SK-N-MC (cell line): ENCODE results near the gene EPHB3.
A peak's percentile ranks its signal among the peaks of the same experiment; 100 is the strongest.
"Not testable (repeated sequence)": the region's sequence is repeated elsewhere in the genome, so short reads cannot be mapped to it uniquely, and the experiment has no call there.

ENCODE experiments used
- DNase-seq: peaks from one replicate; pipeline ENCODE4 v3.0.0-alpha.2; 2011; ENCODE audit warnings: low read depth, low spot score
- H3K27ac ChIP-seq: fragments of 200-600 bp; sonication (generic); 2 replicates; pipeline ENCODE4 v1.5.1; 2016; ENCODE audit warnings: mixed run types
- H3K36me3 ChIP-seq: fragments of 200-600 bp; sonication (generic); 2 replicates; pipeline ENCODE4 v1.6.1; 2017; ENCODE audit warnings: antibody characterized with exemption, low read length, mixed read lengths; ENCODE audit not compliant: insufficient read depth
- H3K4me3 ChIP-seq: fragments of 200-600 bp; sonication (generic); 2 replicates; pipeline ENCODE4 v1.5.1; 2016
- H3K9ac ChIP-seq: fragments of 200-600 bp; sonication (generic); 2 replicates; pipeline ENCODE4 v1.8.0; 2017; ENCODE audit warnings: mixed run types, mixed read lengths; ENCODE audit not compliant: insufficient read length
- H3K9me3 ChIP-seq: fragments of 200-600 bp; sonication (generic); 2 replicates; pipeline ENCODE4 v1.6.1; 2017; ENCODE audit warnings: low read depth, mild to moderate bottlenecking, antibody characterized with exemption, low read length, moderate library complexity, mixed read lengths
- EZH2 ChIP-seq: fragments of 200-600 bp; sonication (generic); IDR thresholded peaks from one replicate; pipeline ENCODE4 v1.6.1; 2017; ENCODE audit warnings: antibody characterized with exemption
- FOXP2 ChIP-seq: optimal IDR thresholded peaks from 2 replicates; pipeline ENCODE3; 2011; ENCODE audit warnings: mild to moderate bottlenecking, moderate library complexity; ENCODE audit not compliant: insufficient read depth; ENCODE audit errors: extremely low read length, control extremely low read depth
- POLR2AphosphoS5 ChIP-seq: IDR thresholded peaks from 2 replicates; pipeline ENCODE4 v1.6.1; 2012; ENCODE audit warnings: mild to moderate bottlenecking, low read depth, low read length, borderline replicate concordance

EPHB3 gene

GRCh38 chr3:184604039-184604601, 42.5 kb downstream of the EPHB3 start:
- no peak for DNase-seq
- Histone ChIP-seq H3K9me3 (no peaks in the 10 kb centered on the region), H3K4me3 (no peak overlapping the region), H3K36me3 (no peaks in the 10 kb centered on the region), H3K9ac (no peak overlapping the region), H3K27ac (no peak overlapping the region)
- TF ChIP-seq POLR2AphosphoS5 (no peak), FOXP2 (no peak), EZH2 (no peak)

GRCh38 chr3:184604615-184605290, 43.2 kb downstream of the EPHB3 start:
- no peaks in the 10 kb centered on the region for H3K36me3 ChIP-seq
- H3K9me3 ChIP-seq: no peaks in the 10 kb centered on the region
- no peak for TF ChIP-seq FOXP2
- TF ChIP-seq POLR2AphosphoS5: peak; percentile 19; the same call in 1 of the 2 replicates
- no peak overlapping the region for H3K9ac ChIP-seq
- DNase-seq: no peak
- 0 out of 2 replicates have a peak overlapping the region, but pooled peaks have one; percentile 5 for H3K27ac ChIP-seq
- no peak overlapping the region for H3K4me3 ChIP-seq

- no peak for DNase-seq
- no peaks in the 10 kb centered on the region for H3K36me3 ChIP-seq
- no peak overlapping the region for H3K27ac ChIP-seq
- TF ChIP-seq POLR2AphosphoS5: no peak
- TF ChIP-seq FOXP2: no peak
- TF ChIP-seq EZH2: no peak
- no peak overlapping the region for H3K9ac ChIP-seq
- H3K4me3 ChIP-seq: no peak overlapping the region
- H3K9me3 ChIP-seq: no peaks in the 10 kb centered on the region
Observed at GRCh38 chr3:184608209-184608608, 46.6 kb downstream of the EPHB3 start.

GRCh38 chr3:184609476-184610244, 48.1 kb downstream of the EPHB3 start:
- Histone ChIP-seq H3K9me3 (no peaks in the 10 kb centered on the region), H3K4me3 (no peak overlapping the region), H3K9ac (no peak overlapping the region), H3K27ac (no peak overlapping the region), H3K36me3 (no peaks in the 10 kb centered on the region)
- DNase-seq: no peak
- no peak for TF ChIP-seq EZH2

- Histone ChIP-seq H3K36me3 (no peaks in the 10 kb centered on the region), H3K27ac (peak overlapping the region; percentile 15; the same call in 1 of the 2 replicates), H3K9ac (no peak overlapping the region), H3K9me3 (no peaks in the 10 kb centered on the region), H3K4me3 (no peak overlapping the region)
- DNase-seq: no peak
- TF ChIP-seq POLR2AphosphoS5 (no peak), FOXP2 (no peak), EZH2 (no peak)
Observed at GRCh38 chr3:184610245-184610871, 48.8 kb downstream of the EPHB3 start.

- DNase-seq: no peak
Observed at GRCh38 chr3:184611607-184612281, 50.2 kb downstream of the EPHB3 start.

GRCh38 chr3:184615396-184615795, 53.8 kb downstream of the EPHB3 start:
- Histone ChIP-seq H3K9me3 (no peaks in the 10 kb centered on the region), H3K36me3 (no peaks in the 10 kb centered on the region), H3K4me3 (no peak overlapping the region), H3K9ac (no peak overlapping the region), H3K27ac (no peak overlapping the region)
- DNase-seq: no peak
- TF ChIP-seq EZH2 (no peak), FOXP2 (no peak), POLR2AphosphoS5 (no peak)

More at GRCh38 chr3:184611607-184612281, 50.2 kb downstream of the EPHB3 start:
- Histone ChIP-seq H3K4me3 (no peak overlapping the region), H3K9ac (no peak overlapping the region), H3K36me3 (no peaks in the 10 kb centered on the region), H3K9me3 (no peaks in the 10 kb centered on the region), H3K27ac (no peak overlapping the region)
- no peak for TF ChIP-seq FOXP2
- no peak for TF ChIP-seq EZH2
- no peak for TF ChIP-seq POLR2AphosphoS5

GRCh38 chr3:184616436-184616835, 54.9 kb downstream of the EPHB3 start:
- Histone ChIP-seq H3K9ac (no peak overlapping the region), H3K36me3 (no peaks in the 10 kb centered on the region), H3K4me3 (no peak overlapping the region), H3K27ac (no peak overlapping the region), H3K9me3 (no peaks in the 10 kb centered on the region)
- TF ChIP-seq EZH2 (no peak), POLR2AphosphoS5 (no peak), FOXP2 (no peak)
- no peak for DNase-seq

GRCh38 chr3:184617306-184617705, 55.7 kb downstream of the EPHB3 start:
- not testable (repeated sequence) for H3K9me3 ChIP-seq, DNase-seq, H3K4me3 ChIP-seq, H3K9ac ChIP-seq, H3K27ac ChIP-seq, H3K36me3 ChIP-seq
